ENCODE results near the gene LSM7. TPM values are rescaled to one million over a fixed set of nuclear protein-coding genes. Genes with fewer than 3 reads are reported as not detected.
"Not testable (repeated sequence)": the region's sequence is repeated elsewhere in the genome, so short reads cannot be mapped to it uniquely, and the experiment has no call there.

LSM7 gene
- total RNA-seq, 4 donors from 2014 or later: 71.2 to 106 (median 87.5) TPM

DNA sequence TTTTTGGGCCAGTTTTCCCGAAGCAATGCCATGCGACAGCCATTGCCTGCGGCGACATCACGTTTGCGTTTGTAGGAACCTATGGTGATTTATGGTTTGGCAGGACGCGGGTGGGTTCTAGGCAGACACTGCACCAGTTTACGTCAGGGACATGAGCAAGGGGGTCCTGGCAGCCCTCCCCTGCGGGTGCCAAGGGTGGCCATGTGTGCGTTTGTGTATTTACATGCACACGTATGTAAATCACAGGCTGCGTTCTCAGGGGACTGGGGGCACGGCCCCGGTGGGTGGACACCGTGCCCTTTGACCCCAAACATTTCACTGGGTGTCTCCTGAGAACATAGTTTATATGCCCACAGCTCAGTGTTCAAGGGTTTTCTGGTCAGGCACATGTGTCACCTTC lies 22.3 kb upstream of the LSM7 start:
- no peak for DNase-seq (ENCODE audit: low spot score in 2 of 2)
- peaks cover 47% of the 10 kb centered on the region for H3K36me3 ChIP-seq
- no peak overlapping the region for H3K27ac ChIP-seq
- TF ChIP-seq POLR2AphosphoS5 (IDR thresholded peaks at IDR 0.05) (no peak), POLR2A (IDR thresholded peaks at IDR 0.05) (no peak), EP300 (IDR thresholded peaks at IDR 0.05) (no peak)
- TF ChIP-seq, protein P1, sequence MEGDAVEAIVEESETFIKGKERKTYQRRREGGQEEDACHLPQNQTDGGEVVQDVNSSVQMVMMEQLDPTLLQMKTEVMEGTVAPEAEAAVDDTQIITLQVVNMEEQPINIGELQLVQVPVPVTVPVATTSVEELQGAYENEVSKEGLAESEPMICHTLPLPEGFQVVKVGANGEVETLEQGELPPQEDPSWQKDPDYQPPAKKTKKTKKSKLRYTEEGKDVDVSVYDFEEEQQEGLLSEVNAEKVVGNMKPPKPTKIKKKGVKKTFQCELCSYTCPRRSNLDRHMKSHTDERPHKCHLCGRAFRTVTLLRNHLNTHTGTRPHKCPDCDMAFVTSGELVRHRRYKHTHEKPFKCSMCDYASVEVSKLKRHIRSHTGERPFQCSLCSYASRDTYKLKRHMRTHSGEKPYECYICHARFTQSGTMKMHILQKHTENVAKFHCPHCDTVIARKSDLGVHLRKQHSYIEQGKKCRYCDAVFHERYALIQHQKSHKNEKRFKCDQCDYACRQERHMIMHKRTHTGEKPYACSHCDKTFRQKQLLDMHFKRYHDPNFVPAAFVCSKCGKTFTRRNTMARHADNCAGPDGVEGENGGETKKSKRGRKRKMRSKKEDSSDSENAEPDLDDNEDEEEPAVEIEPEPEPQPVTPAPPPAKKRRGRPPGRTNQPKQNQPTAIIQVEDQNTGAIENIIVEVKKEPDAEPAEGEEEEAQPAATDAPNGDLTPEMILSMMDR (IDR thresholded peaks at IDR 0.05): no peak
- WGBS: 92% methylated on average over 16 of the region's 16 CpGs
- H3K27me3 ChIP-seq: no peaks in the 10 kb centered on the region
- no peaks in the 10 kb centered on the region for H3K4me1 ChIP-seq
- H3K4me3 ChIP-seq: no peak overlapping the region
- H3K9me3 ChIP-seq: no peaks in the 10 kb centered on the region

DNA sequence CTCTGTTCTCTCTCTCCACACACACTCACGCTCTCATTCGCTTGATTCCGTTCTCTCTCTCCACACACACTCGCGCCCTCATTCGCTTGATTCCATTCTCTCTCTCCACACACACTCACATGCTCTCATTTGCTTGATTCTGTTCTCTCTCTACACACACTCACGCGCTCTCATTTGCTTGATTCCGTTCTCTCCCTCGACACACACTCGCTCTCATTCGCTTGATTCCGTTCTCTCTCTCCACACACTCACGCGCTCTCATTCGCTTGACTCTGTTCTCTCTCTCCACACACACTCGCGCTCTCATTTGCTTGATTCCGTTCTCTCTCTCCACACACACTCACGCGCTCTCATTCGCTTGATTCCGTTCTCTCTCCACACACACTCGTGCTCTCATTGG lies 21.4 kb upstream of the LSM7 start:
- not testable (repeated sequence) for H3K4me3 ChIP-seq; DNase-seq (ENCODE audit: low spot score in 2 of 2); H3K4me1 ChIP-seq; H3K9me3 ChIP-seq; H3K27me3 ChIP-seq; H3K27ac ChIP-seq
- 94% methylated on average over 24 of the region's 24 CpGs for WGBS
- peaks cover 51% of the 10 kb centered on the region for H3K36me3 ChIP-seq

DNA sequence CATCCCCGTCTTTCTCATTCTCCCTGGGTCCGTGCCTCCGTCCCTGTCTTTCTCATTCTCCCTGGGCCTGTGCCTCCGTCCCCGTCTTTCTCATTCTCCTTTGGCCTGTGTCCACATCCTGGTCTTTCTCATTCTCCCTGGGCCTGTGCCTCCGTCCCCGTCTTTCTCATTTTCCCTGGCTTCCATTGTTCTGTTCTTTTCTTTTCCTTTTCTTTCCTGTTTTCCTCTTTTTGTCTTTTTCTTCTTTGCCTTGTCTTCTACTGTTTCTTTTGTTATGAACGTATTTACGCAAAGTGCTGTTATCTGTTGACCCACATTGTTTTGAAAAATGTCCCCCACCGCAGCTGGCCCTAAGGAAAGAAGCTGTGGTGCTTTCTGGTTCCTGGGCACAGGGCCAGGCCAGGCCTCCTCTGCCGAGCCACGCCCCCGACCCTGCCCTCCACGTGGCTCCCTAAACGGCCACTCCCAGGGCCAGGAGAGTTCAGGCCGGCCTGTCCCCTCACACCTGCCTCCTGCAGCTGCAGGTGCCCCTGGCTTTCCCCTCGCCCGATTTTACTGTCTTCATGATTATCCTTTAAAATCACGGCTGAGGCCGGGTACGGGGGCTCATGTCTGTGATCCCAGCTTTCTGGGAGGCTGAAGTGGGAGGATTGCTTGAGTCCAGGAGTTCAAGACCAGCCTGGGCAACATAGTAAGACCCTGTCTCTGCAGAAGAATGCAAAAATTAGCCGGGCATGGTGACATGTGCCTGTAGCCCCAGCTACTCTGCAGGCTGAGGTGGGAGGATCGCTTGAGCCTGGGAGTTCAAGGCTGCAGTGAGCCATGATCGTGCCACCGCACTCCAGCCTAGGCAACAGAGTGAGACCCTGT lies 17.6 kb upstream of the LSM7 start:
- Histone ChIP-seq H3K4me1 (peaks cover 16% of the 10 kb centered on the region), H3K9me3 (no peaks in the 10 kb centered on the region), H3K27ac (no peak overlapping the region), H3K4me3 (no peak overlapping the region), H3K36me3 (peaks cover 38% of the 10 kb centered on the region), H3K27me3 (no peaks in the 10 kb centered on the region)
- DNase-seq (ENCODE audit: low spot score in 2 of 2): no peak
- TF ChIP-seq, protein P1 (IDR thresholded peaks at IDR 0.05): no peak
- TF ChIP-seq EP300 (IDR thresholded peaks at IDR 0.05): no peak
- no peak for TF ChIP-seq POLR2AphosphoS5 (IDR thresholded peaks at IDR 0.05)
- no peak for TF ChIP-seq POLR2A (IDR thresholded peaks at IDR 0.05)
- 69% methylated on average over 25 of the region's 25 CpGs for WGBS

DNA sequence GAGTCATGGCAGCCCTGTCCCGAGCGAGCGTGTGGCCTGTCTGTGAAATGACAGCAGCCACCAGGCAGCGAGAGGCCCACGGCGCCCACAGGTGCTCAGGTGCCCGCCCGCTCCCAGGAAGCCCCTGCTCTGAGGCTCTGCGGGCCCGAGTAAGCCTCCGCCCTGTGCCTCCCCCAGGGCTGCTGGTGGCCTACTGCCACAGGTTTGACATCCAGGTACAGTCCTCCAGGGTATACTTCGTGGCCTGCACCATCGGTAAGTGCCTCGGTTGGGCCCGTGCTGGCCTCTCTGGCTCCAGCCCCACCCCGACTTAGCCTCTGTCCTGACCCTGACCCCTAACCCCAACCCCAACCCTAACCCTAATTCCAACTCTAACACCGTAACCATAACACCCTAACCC lies 16.7 kb upstream of the LSM7 start:
- Histone ChIP-seq H3K36me3 (peaks cover 41% of the 10 kb centered on the region), H3K27me3 (no peaks in the 10 kb centered on the region), H3K4me3 (no peak overlapping the region), H3K27ac (no peak overlapping the region), H3K4me1 (peaks cover 16% of the 10 kb centered on the region), H3K9me3 (no peaks in the 10 kb centered on the region)
- no peak for TF ChIP-seq EP300 (IDR thresholded peaks at IDR 0.05)
- TF ChIP-seq, protein P1 (IDR thresholded peaks at IDR 0.05): no peak
- TF ChIP-seq POLR2AphosphoS5 (IDR thresholded peaks at IDR 0.05): no peak
- no peak for TF ChIP-seq POLR2A (IDR thresholded peaks at IDR 0.05)
- 96% methylated on average over 4 of the region's 17 CpGs for WGBS
- DNase-seq (ENCODE audit: low spot score in 2 of 2): no peak

DNA sequence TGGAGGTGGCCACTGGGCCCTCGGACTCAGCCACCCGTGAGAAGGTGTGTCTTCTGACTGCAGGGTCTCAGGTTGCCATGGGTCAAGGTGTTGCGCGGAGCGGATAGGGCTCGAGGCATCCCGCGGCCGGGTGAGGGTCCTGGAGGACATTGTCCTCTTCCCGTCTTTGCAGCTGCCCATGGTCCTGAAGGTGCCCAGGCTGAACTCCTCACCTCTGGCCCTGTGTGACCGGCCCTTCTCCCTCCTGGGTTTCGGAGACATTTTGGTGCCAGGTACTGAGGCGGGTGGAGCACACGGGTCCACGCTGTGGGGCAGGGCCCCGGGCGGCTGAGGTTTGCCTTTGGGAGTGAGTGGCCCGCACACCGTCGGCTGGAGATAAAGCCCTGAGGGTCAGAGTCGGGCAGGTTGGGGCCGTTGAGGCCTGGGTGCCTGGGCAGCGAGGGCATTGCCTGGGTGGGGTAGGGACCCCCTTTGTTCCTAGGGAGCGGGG lies 16.0 kb upstream of the LSM7 start:
- Histone ChIP-seq H3K4me1 (peaks cover 16% of the 10 kb centered on the region), H3K36me3 (peaks cover 47% of the 10 kb centered on the region), H3K27me3 (no peaks in the 10 kb centered on the region), H3K27ac (no peak overlapping the region), H3K9me3 (no peaks in the 10 kb centered on the region), H3K4me3 (no peak overlapping the region)
- WGBS: 94% methylated on average over 2 of the region's 24 CpGs
- TF ChIP-seq POLR2AphosphoS5 (IDR thresholded peaks at IDR 0.05): no peak
- TF ChIP-seq EP300 (IDR thresholded peaks at IDR 0.05): no peak
- TF ChIP-seq POLR2A (IDR thresholded peaks at IDR 0.05): no peak
- no peak for DNase-seq (ENCODE audit: low spot score in 2 of 2)

DNA sequence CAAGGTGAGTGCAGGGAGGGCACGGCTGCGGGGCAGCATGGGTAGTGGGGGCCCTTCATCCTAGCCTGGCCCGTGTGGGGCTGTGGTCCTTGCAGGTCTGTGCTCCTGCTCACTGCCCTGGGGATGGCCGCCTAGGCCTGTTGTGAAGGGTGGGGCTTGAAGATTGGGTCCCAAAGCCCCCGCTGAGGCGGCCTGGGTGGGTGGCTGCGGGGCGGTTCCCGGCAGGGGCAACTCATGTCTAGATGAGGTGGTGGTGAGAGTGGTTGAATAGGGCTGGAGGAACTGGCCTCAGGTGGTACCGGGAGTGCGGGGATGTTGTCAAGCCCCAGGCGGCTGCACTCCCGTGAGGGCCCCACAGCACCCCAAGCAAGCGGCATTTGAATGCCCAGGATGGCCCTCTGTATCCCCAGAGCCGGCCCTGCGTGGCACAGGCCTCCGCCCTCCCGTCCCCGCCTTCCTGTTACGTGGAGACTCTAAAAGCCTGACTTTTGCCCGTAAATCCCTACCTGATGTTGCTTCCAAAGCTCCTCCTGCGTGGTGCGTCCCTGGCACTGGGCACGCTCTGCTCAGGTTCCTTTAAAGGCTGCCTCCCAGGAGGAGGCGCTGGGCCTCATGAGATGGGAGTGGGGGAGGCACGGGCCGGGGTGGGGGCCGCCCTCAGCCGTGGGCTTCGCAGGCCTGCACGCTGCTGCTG lies 15.1 kb upstream of the LSM7 start:
- WGBS: 91% methylated on average over 25 of the region's 31 CpGs
- Histone ChIP-seq H3K27me3 (no peaks in the 10 kb centered on the region), H3K27ac (no peak overlapping the region), H3K4me3 (no peak overlapping the region), H3K36me3 (peaks cover 49% of the 10 kb centered on the region), H3K4me1 (peaks cover 16% of the 10 kb centered on the region), H3K9me3 (no peaks in the 10 kb centered on the region)
- DNase-seq (ENCODE audit: low spot score in 2 of 2): no peak
- no peak for TF ChIP-seq POLR2A (IDR thresholded peaks at IDR 0.05)
- TF ChIP-seq POLR2AphosphoS5 (IDR thresholded peaks at IDR 0.05): no peak
- no peak for TF ChIP-seq EP300 (IDR thresholded peaks at IDR 0.05)
- TF ChIP-seq, protein P1 (IDR thresholded peaks at IDR 0.05): no peak
